GM21423 (cell line): ENCODE data around the gene CEP112.

Source experiments
- ATAC-seq: cut with Tn5 transposase; IDR thresholded peaks from one replicate; pipeline ENCODE4 v1.9.1; 2021; ENCODE audit warnings: mild to moderate bottlenecking, moderate library complexity; ENCODE audit not compliant: unreplicated experiment

The CEP112 gene

DNA sequence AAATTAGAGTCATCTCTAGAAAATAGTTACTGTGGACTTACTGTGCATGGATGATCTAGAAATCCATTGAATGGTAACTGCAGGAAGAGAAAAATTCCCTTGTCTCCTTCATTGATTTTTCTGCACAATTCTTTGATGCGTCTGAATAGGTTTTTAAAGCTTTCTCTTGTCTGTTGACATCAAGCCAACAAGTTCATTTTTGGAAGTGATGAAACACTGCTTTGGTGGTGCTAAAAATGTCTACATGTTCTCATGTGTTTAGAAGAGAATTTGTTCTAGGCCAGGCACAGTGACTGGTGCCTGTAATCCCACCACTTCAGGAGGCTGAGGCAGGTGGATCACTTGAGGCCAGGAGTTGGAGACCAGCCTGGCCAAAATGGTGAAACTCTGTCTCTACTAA is 573.4 kb downstream of the CEP112 start:
- ATAC-seq, result no peak

DNA sequence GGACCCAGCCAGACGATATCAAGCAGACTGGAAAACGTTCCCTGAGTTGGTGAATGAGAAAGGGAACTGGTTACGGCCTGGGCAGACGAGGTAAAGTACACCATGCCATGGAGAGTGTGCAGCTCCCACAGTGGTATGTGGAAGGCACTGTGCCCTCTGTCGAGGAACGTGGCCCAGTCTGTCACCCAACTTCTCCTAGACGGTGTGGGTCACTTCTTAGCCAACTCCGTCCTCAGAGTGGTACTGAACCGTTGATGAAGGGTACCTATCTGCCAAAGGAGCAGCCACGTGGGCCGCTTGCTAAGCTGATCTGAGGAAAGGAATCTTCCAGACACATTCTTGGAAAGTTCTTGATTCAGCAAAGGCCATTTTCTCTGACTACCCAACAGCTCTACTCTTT is 574.4 kb downstream of the CEP112 start:
- ATAC-seq, result no peak

DNA sequence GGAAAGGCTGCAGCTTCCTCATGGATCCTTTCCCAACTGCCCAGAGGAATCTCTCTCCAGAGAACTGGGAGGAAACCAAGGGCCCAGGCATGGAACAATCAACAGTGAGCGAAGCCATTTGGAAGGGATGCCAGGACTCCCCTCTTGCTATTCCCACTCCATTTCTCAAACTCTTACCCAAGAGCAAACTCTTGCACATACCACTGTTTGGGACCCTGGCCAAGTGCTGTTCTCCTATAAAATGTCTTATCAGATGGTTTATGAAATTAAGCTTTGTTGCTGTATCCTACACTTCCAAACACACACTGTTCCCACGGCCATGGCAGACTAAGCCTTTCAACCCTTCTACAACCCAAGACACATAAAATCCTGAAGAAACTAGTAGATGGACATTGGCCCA is 582.2 kb downstream of the CEP112 start:
- ATAC-seq, result no peak

DNA sequence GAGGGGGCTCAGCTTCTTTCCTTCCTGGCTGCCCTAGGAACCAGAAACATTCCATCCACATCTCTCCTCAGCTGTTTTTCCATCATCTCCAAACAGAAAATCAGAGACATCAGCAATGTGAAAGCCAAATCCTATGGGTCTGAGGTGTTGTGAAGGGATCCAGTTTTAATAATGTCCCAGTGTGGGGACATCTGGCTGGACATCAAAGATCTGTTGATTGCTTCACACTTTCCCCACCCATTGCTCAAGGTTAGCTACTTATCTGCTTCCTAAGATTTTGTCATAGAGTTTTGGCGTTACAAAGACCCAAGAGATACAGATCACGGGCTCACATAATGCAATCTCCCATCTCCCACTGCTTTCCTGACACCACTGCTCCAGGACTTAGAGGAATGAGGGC is 582.6 kb downstream of the CEP112 start:
- no peak for ATAC-seq

DNA sequence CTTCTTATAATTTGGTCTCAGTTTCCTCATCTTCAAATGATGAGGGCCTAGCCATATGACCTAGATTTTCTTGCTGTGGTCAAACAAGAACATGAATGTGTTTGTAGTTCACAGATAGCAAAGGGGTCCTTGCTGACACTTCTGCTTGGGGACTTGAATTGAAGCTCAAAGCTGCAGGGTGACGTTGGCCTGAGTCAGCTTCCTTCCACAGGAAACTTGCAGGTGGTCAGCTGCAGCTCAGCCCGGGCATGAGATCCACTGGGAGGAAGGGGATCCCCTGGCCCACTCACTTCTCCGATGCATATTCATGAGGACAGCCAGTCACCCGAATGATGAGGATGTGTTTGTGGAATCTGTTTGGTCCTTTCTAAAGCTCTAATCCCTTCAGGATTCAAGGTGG is 587.9 kb downstream of the CEP112 start:
- ATAC-seq, result no peak

DNA sequence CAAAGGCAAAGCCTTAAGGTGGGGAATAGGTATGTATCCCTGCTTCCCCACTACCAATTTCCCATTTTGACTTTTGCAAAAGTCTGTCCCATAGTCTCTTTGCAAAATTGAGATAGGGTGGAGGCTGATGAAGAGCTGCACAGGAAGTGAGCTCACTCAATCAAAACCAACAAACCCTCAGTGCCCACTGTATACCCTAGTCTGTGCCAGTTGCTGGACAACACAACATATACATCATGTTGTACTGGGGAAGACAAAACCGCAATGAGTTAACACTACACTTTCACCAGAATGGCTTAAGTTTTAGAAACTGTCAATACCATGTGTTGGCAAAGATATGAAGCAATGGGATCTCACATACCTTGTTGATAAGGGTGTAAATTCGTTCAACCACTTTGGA is 590.1 kb downstream of the CEP112 start:
- no peak for ATAC-seq

DNA sequence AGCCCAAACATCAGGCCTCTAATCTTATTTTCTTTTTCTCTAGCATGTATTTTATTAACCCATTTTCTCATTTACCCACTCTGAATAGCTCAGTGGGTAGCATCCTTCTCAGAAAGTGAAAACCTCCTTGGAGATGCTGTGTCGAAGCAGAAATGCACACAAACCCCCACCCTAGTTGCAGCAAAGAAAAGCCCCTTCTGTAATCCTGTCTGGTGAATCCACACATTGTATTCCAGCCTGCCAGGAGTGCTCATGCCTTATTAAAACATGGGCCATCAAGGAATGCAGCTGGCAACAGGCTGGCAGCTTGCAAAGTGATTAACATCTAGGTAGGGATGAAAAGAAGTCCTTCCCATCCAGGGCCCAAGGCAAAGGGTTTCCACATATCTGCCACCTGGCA is 590.8 kb downstream of the CEP112 start:
- no peak for ATAC-seq

DNA sequence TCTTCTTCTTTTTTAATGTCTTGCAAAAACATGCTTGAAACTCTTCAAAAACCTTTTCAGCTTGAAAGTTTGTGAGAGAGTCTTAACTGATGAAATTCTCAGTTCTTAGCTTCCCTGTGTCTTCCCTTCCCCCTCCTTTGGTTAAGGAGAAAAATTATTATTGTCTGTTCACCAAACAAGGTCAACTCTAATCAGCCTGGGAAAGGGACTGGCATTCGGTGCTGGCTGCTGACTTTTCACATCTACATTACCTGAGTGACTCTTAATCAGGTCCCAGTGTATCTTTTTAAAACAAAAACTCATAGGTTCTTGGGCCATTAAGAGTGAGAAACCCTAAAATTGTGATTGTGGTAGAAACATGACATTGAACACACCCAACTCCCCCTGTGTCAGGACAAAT is 591.4 kb downstream of the CEP112 start:
- no peak for ATAC-seq

DNA sequence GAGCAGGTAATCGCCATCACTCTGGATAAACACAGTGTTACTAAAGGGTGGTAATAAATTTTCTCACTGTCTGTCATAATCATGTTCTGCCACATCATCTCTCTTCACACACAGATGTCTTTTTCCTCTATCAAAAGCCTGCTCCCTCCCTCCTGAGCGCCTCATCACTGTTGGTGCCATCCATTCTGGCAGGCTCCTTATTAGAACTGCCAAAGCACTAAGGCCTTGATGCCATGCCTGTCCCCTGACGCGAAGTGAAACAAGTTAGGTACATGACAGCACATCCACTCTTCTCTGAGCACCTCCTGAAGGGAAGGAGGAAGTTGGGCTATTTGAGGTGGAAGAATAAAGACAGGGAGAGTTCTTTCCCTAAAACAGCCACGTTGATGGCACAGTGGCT is 592.3 kb downstream of the CEP112 start:
- no peak for ATAC-seq

DNA sequence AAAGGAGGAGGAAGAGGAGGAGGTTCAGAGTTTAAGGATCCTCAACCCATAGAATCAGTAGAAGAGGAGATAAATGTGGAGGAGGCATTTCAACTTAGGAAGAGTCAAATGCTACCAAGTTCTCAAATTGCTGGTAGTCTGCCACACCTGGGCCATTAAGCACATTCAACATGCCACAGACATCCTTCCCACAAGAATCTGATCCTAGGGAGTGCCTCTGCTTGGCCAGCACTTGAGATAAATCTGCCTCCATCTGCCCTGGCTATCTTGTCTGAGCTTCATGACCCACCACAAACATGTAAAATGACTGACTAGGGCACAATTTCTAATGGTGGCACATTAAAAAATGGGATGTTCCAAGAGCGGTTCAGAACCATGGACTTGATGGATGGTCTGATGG is 593.2 kb downstream of the CEP112 start:
- ATAC-seq, result no peak

DNA sequence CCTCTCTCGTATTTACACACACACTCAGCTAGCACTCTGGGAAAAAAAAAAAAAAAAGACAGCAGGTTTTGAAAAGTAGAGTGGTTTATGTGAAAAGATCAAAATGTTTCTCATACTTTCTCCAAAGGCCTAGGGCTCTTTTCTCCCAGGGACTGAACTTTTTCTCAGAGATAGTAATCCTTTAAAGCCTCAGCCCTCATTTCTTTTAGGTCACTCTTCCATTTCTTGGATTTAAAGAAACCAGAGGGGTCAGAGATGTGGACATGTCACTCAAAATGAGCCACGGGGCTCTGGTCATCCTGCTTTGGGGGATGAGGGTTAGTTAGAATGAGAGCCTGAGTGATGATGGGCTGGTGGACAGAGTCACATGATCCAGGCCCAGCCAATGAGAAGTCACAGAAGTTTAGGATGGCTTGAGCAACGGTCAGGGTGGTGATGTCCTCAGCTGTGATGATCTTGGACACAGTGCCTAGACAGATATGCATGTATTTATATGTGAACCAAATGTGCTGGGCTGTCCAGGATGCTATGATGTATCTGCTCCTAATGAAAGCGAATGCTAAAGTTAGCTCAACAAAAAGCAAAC is 596.8 kb downstream of the CEP112 start:
- ATAC-seq, result no peak

DNA sequence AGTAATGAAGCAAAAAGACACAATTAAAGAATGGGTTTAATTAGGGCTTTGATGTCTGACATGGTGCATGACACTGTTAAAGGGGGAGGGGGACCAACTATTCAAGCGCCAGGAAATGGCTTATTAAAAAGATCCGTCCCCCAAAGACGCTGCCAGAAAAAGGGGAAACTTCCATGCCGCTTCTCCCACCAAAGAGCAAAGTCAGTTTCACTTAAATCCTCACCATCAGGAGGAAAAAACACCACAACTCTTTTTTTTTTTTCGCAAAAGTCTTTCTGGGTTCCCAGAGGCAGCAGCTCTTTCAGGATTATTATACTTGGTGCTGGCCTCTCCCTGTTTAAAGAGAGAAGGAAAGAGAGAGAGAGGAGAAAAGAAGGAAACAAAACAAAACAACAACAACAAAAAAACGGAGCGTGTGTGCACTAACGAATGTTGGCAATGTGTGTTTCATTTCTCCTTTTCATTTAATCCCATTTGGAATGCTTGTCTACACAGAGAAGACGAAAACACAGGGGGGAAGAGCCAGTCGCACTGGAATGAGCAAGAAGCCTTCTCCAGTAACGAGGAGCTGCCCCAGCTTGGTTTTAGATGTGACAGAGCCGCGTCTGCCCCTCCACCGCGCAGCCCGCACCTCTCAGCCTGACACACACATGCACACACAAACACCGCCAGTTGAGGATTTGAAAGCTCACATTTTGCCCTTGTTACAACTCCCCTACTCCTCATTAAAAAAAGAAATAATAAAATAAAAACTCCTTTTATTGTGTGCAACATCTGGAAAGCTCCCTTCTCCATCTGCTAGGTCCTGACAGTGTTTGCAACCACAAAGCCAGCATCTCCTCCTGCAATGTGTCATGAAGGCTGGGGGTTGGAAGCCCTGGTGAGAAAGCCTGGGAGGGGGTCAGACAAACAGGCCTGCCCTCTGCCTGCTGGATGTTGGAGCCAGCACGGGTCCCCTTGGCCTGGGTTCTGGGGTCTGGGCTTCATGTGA is 597.8 kb downstream of the CEP112 start:
- no peak for ATAC-seq

DNA sequence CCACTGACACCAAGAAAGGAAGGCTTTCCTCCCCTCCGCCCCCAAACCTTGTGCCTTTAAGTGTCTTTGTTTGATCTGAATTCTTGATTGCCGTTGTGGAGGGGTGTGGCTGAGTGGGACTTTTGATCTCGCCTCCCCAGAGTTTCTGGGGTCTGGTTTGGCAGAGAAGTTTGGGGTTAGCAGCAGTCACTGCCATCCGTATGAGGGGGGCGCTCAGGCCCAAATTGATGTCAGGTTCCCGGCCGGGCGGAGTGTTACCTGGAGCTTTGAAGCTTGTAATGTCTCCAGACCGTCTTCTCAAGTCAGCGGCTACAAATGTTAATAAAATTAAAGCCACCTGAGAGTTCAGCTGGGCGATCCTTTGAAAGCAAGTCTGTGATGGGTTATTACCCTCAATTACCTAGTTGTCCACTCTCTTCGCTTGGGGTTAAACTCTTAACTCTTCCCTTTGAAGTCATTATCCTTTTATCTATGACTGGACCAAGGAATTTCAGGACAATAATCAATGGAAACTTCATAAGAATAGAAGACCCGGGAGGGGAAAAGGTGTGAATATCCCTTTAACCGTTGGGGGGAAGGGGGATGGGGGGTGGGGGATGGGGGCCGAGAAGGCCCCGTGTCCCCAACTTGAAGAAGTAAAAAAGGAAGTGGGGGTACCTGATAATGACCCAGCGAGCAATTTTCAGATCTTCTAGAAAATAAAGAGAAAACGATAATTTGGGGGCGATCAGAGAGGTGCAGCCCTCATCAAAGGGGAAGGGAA is 598.7 kb downstream of the CEP112 start:
- no peak for ATAC-seq

DNA sequence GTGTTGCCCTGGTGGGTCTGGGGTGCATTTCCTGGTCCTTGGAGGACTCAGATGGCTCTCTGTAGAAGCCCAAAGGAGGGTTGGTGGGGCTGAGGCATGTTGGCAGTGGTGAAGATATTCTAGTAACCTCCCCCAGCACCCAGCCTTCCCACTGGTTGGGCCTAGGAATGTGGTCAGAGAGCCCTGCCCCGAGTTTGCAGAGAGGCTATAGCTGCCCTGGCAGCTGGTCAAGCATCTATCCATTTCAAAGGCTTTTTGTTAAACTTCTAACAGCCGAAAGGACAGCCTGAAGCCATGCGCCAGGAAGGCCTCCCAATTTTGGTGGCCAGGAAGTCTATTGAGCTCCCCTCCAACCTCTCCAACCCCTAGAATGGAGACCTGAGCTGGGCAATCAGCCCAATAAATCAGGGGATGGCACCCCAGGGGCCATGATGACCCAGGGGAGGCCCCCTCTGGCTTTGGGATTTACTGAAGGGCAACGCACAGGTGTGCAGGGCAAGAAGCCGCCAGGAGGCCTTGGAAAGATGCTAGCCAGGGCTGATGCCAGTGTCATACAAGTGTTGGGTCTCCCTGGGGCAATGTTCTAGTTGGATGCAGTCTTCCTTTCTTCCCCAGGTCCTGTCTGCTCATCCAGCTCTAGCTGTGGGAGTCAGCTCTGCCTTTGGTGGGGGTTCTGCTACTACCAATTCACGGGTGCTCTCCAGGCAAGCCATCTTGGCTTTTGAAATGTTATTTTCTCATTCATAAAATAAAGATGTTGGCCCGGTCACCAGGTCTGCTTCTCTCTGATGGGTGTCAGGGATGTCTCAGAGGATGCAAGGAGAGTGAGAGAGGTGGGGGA is 599.6 kb downstream of the CEP112 start:
- ATAC-seq, result no peak

DNA sequence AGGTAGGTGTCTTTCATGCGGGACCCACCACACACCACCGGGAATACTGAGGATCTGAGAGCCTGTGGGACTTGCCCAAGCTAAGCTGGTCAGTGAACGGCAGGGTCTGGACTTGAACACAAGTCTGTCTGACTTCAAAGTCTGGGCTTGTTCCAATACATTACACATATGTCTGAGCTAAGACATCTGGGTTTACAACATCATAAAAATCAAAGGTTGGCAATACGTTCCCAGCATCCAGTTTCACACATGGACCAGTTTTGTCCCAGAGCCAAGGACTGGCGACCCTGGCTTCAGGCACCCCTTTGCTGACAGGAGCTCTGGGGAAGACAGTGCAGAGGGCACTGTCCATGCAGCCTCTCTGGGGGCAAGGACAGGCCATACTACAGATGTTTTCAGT is 602.6 kb downstream of the CEP112 start:
- no peak for ATAC-seq

DNA sequence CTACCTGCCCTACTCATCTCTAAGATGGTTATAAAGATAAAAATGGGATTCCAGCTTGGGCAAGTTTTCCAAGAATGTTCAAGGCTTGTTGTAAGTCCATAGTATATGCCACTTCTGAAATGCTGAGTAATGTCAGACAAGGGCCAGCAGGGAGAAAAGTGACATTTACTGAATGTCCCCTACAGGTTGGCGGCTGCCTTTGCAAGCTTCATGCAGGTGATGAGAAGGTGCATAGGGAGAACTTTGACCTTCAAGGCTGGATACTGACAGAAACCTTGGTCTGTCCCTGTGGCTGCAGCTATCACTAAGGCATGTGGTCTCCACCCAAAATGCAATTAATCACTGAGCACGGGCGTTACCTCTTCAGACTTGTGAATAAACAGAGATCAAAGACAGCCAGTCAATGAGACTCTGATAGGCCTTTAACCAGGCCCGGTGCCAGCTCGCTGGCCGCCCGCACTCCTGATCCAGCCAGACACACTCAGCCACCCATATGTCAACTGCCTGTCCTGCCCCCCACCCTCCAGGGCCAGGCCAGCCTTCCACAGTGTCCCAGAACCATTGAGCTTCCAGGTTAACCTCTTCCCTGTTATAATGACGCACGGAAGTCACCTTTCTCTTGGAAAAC is 603.6 kb downstream of the CEP112 start:
- no peak for ATAC-seq

DNA sequence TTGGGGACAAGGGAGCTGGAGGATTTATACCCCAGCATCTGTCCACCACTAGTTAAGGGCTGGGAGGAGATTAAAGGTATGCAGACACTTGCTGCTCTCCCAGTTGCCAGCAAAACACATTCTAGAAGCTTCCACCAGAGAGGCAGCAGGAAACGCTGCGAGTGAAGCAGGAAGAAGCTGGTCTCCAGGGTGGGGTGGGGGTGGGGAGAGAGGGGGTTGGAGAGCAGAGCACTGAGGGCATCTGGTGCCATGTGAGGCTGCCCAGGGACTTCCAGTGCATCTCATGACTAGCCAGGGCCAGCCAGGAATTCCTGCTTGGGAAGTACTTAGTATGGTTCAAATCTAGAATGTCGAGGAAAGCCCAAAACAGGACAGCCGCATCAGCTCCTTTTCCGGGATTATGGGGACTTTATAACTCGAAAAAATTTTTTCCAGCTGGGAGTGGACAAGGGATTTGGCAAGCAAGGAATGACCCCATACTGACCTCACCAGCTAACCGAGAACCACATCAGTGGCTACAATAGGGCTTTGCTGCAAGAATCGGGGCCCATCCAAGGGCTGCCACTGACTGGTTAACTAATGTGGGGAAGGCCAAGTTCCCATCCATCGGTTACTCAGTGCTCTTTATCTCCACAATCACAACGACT is 604.3 kb downstream of the CEP112 start:
- no peak for ATAC-seq

DNA sequence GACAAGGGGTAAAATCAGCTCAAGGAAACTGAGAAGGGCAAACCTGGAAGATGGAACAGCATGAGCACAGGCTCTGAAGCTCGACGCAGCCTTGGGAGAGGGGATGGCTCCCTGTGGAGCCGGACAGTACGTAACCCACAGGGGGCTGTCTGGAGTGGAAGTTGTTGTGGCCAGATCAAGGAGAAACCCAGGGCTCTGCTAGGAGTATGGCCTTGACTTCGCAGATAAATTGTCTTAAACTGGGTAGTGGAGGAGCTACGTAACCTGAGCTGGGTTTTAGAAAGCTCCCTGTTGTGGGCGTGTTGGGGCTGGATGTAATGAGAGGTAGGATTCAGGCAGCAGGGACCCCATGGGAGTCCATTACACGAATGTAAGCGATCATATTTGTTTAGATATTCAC is 605.0 kb downstream of the CEP112 start:
- ATAC-seq, result no peak
